SK-N-SH (cell line): ENCODE measurements around the gene CDH9. TPM values are rescaled to one million over a fixed set of nuclear protein-coding genes. Genes with fewer than 3 reads are reported as not detected.

Experiments
- CTCF ChIA-PET: fragments of 300-600, 350-600 bp; formaldehyde crosslinking; extraction: SDS; loops from one replicate; lab custom pipeline; 2021; lab: Yijun Ruan, JAX
- POLR2A ChIA-PET: fragments of 350-600 bp; sonication (Branson Sonifier 250); formaldehyde crosslinking; extraction: SDS; loops from one replicate; lab custom pipeline; 2020; ENCODE audit warnings: antibody characterized with exemption, inconsistent platforms; lab: Yijun Ruan, JAX
- DNase-seq: peaks from one replicate; pipeline ENCODE4 v3.0.0; 2012
- H2AFZ ChIP-seq: fragments of 200-600 bp; sonication (generic); 2 replicates; pipeline ENCODE4 v1.8.1; 2016; ENCODE audit warnings: antibody characterized with exemption, mild to moderate bottlenecking, low read depth
- H3F3A ChIP-seq: fragments of 200-600 bp; sonication (generic); replicated peaks from 2 replicates; pipeline ENCODE3; 2016; ENCODE audit warnings: antibody characterized with exemption, mild to moderate bottlenecking; ENCODE audit not compliant: insufficient read depth
- H3K27ac ChIP-seq, 2 experiments: fragments of 200-500 bp in 1 of 2; fragments of 200-600 bp in 1 of 2; sonication (Bioruptor generic) in 1 of 2; sonication (generic), shearing (Covaris generic) in 1 of 2; 2 replicates each; pipeline versions ENCODE4 v1.5.1 to v1.6.1; 2014 to 2016; ENCODE audit warnings: low read depth in 2 of 2, inconsistent platforms in 1 of 2, low read length in 1 of 2, mild to moderate bottlenecking in 1 of 2, mixed read lengths in 1 of 2
- H3K27me3 ChIP-seq: fragments of 200-600 bp; sonication (generic), shearing (Covaris generic); 2 replicates; pipeline ENCODE4 v1.6.1; 2016; ENCODE audit warnings: mixed run types; ENCODE audit not compliant: insufficient read depth
- H3K36me3 ChIP-seq, 2 experiments: fragments of 200-500 bp in 1 of 2; fragments of 200-600 bp in 1 of 2; sonication (Bioruptor generic) in 1 of 2; sonication (generic) in 1 of 2; replicated peaks in 1 of 2; 2 replicates each; pipeline versions ENCODE3 to v1.5.1; 2014 to 2016; ENCODE audit warnings: low read length in 1 of 2, mild to moderate bottlenecking in 1 of 2; ENCODE audit not compliant: insufficient read depth in 2 of 2, control insufficient read depth in 1 of 2
- H3K4me1 ChIP-seq, 2 experiments: fragments of 200-500 bp in 1 of 2; fragments of 200-600 bp in 1 of 2; sonication (Bioruptor generic) in 1 of 2; sonication (generic), shearing (Covaris generic) in 1 of 2; 2 replicates each; pipeline versions ENCODE4 v1.5.1 to v1.6.1; 2014 to 2016; ENCODE audit warnings: low read depth in 1 of 2, low read length in 1 of 2, mixed run types in 1 of 2; ENCODE audit not compliant: insufficient read depth in 2 of 2, control insufficient read depth in 1 of 2
- H3K4me2 ChIP-seq: fragments of 200-600 bp; sonication (generic), shearing (Covaris generic); 2 replicates; pipeline ENCODE4 v1.6.1; 2017; ENCODE audit warnings: mixed run types
- H3K4me3 ChIP-seq, 2 experiments: fragments of 200-500 bp in 1 of 2; fragments of 200-600 bp in 1 of 2; sonication (Bioruptor generic) in 1 of 2; sonication (generic), shearing (Covaris generic) in 1 of 2; 2 replicates each; pipeline versions ENCODE4 v1.5.1 to v1.8.1; 2014 to 2016; ENCODE audit warnings: low read depth in 2 of 2, inconsistent platforms in 1 of 2, low read length in 1 of 2, mild to moderate bottlenecking in 1 of 2, mixed read lengths in 1 of 2, moderate library complexity in 1 of 2
- H3K79me2 ChIP-seq: fragments of 200-600 bp; sonication (generic); 2 replicates; pipeline ENCODE4 v1.8.1; 2017; ENCODE audit warnings: mild to moderate bottlenecking; ENCODE audit not compliant: insufficient read depth
- H3K9ac ChIP-seq: fragments of 200-600 bp; sonication (generic); 2 replicates; pipeline ENCODE4 v1.6.1; 2017; ENCODE audit warnings: mixed run types
- H3K9me2 ChIP-seq: fragments of 200-600 bp; sonication (generic); 2 replicates; pipeline ENCODE4 v1.6.1; 2017; ENCODE audit warnings: mixed run types
- H3K9me3 ChIP-seq: fragments of 200-600 bp; sonication (generic); 2 replicates; pipeline ENCODE4 v1.6.1; 2017; ENCODE audit warnings: mixed run types, mild to moderate bottlenecking, moderate library complexity
- H4K20me1 ChIP-seq: fragments of 200-600 bp; sonication (generic); 2 replicates; pipeline ENCODE4 v1.6.1; 2017; ENCODE audit warnings: mild to moderate bottlenecking, mixed run types; ENCODE audit not compliant: insufficient read depth
- EZH2phosphoT487 ChIP-seq: fragments of 200-600 bp; sonication (generic); IDR thresholded peaks from 2 replicates; pipeline ENCODE4 v1.6.1; 2017; ENCODE audit warnings: low read depth, mixed run types, mild to moderate bottlenecking, antibody characterized with exemption, moderate library complexity, borderline replicate concordance
- FOSL2 ChIP-seq: IDR thresholded peaks from 2 replicates; pipeline ENCODE4 v1.4.0; 2012; ENCODE audit warnings: low read depth, mild to moderate bottlenecking, moderate library complexity, borderline replicate concordance
- FOXJ3 ChIP-seq: sonication (generic); formaldehyde crosslinking; IDR thresholded peaks from 2 replicates; pipeline ENCODE4 v1.5.1; 2020; ENCODE audit warnings: mild to moderate bottlenecking, missing genetic modification reagents
- GATA2 ChIP-seq: sonication (generic); formaldehyde crosslinking; IDR thresholded peaks from 2 replicates; pipeline ENCODE4 v1.5.0; 2020; ENCODE audit warnings: mild to moderate bottlenecking, missing genetic modification reagents
- JUND ChIP-seq: IDR thresholded peaks from 2 replicates; pipeline ENCODE4 v1.4.0; 2012
- NFIC ChIP-seq: IDR thresholded peaks from 2 replicates; pipeline ENCODE4 v1.4.0; 2012; ENCODE audit warnings: borderline replicate concordance
- RCOR1 ChIP-seq: fragments of 150-350 bp; IDR thresholded peaks from 2 replicates; pipeline ENCODE4 v1.6.1; 2017; ENCODE audit warnings: antibody characterized with exemption, low read length
- RFX5 ChIP-seq: IDR thresholded peaks from 2 replicates; pipeline ENCODE4 v1.6.1; 2012; ENCODE audit warnings: mild to moderate bottlenecking, improper control_type of control experiment, low read length
- RXRA ChIP-seq: IDR thresholded peaks from 2 replicates; pipeline ENCODE4 v1.4.0; 2012; ENCODE audit warnings: low read depth, mild to moderate bottlenecking, borderline replicate concordance
- SMC3 ChIP-seq: IDR thresholded peaks from 2 replicates; pipeline ENCODE4 v1.6.1; 2012; ENCODE audit warnings: low read depth, low read length, improper control_type of control experiment
- TCF12 ChIP-seq: IDR thresholded peaks from 2 replicates; pipeline ENCODE4 v1.4.0; 2012
- TEAD4 ChIP-seq: IDR thresholded peaks from 2 replicates; pipeline ENCODE4 v1.4.0; 2012; ENCODE audit warnings: mild to moderate bottlenecking, borderline replicate concordance; ENCODE audit not compliant: insufficient read depth
- YY1 ChIP-seq: IDR thresholded peaks from 2 replicates; pipeline ENCODE4 v1.4.0; 2012; ENCODE audit warnings: low read depth, mild to moderate bottlenecking
- WGBS: methylation state at CpG from one replicate; pipeline ENCODE4 v1.1.6; 2017; ENCODE audit warnings: low lambda C conversion rate; 5-methylcytosine and 5-hydroxymethylcytosine counted together
- polyA plus RNA-seq, 3 experiments: library from polyadenylated mRNA; depleted of rRNA; stranded (reverse); fragments of >200 nt; gene quantifications; 2 replicates each; pipeline ENCODE4 v1.2.3, GENCODE V29; 2012
- TF ChIP-seq, protein P1 (sequence below): IDR thresholded peaks from 2 replicates; pipeline ENCODE4 v1.4.0; 2012; ENCODE audit warnings: low read depth, borderline replicate concordance
- TF ChIP-seq, protein P2 (sequence below): fragments of 150-350 bp; IDR thresholded peaks from 2 replicates; pipeline ENCODE4 v1.6.1; 2017; ENCODE audit warnings: antibody characterized with exemption, low read length, low read depth, borderline replicate concordance
- TF ChIP-seq, protein P3 (sequence below): IDR thresholded peaks from 2 replicates; pipeline ENCODE4 v1.6.1; 2012; ENCODE audit warnings: mild to moderate bottlenecking, low read depth, low read length, moderate library complexity
- TF ChIP-seq, protein P4 (sequence below): IDR thresholded peaks from 2 replicates; pipeline ENCODE4; 2012

Gene CDH9, protein sequence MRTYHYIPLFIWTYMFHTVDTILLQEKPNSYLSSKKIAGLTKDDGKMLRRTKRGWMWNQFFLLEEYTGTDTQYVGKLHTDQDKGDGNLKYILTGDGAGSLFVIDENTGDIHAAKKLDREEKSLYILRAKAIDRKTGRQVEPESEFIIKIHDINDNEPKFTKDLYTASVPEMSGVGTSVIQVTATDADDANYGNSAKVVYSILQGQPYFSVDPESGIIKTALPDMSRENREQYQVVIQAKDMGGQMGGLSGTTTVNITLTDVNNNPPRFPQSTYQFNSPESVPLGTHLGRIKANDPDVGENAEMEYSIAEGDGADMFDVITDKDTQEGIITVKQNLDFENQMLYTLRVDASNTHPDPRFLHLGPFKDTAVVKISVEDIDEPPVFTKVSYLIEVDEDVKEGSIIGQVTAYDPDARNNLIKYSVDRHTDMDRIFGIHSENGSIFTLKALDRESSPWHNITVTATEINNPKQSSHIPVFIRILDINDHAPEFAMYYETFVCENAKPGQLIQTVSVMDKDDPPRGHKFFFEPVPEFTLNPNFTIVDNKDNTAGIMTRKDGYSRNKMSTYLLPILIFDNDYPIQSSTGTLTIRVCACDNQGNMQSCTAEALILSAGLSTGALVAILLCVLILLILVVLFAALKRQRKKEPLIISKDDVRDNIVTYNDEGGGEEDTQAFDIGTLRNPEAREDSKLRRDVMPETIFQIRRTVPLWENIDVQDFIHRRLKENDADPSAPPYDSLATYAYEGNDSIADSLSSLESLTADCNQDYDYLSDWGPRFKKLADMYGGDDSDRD
- polyA plus RNA-seq (2012; rRNA removed) = not detected in 2 replicates
- not detected in 2 replicates for polyA plus RNA-seq (2012; cell fraction: cytosol; rRNA removed)
- not detected in 2 replicates for polyA plus RNA-seq (2012; cell fraction: nucleus; rRNA removed)

DNA sequence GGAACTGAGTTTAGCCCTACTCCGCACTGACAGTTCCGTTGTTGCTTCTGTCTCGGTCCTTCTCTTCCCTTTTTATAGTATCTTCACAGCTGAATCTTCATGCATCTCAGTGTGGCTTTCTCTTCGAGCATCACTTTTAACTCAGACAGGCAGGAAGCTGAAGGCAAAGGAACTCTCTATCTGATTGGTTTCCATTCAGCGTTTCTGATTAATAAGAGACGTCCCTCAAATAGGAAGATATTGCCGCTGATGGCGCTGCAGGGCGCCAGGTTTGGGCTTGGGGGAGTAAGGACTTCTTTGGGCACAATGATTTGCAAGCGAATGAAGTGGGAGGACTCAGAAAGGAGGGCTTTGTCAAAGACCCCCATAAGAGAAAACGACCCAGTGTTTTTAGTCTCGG, at the start of gene CDH9:
CDH9 (minus strand) TSS at position 111 of the 400 bp plus-strand sequence. CDS start 50,253 bp downstream, outside the sequence.
- no peak within 1 kb of the TSS for H3K4me3 ChIP-seq
- no peak within 1 kb of the TSS for H3K9ac ChIP-seq
- POLR2A ChIA-PET = no interaction called here
- no peaks in the 10 kb centered on the region for H3K9me3 ChIP-seq
- CTCF ChIA-PET = no interaction called here
- H3K4me2 ChIP-seq = no peak within 1 kb of the TSS; the same call in 1 of the 2 replicates
- no peaks in the 10 kb centered on the region for H3K27me3 ChIP-seq
- 0 out of 2 replicates have a peak, but pooled peaks cover 3% of the 10 kb centered on the region for H3K9me2 ChIP-seq
- TF ChIP-seq, protein P1, sequence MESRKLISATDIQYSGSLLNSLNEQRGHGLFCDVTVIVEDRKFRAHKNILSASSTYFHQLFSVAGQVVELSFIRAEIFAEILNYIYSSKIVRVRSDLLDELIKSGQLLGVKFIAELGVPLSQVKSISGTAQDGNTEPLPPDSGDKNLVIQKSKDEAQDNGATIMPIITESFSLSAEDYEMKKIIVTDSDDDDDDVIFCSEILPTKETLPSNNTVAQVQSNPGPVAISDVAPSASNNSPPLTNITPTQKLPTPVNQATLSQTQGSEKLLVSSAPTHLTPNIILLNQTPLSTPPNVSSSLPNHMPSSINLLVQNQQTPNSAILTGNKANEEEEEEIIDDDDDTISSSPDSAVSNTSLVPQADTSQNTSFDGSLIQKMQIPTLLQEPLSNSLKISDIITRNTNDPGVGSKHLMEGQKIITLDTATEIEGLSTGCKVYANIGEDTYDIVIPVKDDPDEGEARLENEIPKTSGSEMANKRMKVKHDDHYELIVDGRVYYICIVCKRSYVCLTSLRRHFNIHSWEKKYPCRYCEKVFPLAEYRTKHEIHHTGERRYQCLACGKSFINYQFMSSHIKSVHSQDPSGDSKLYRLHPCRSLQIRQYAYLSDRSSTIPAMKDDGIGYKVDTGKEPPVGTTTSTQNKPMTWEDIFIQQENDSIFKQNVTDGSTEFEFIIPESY = no peak
- TF ChIP-seq JUND (no peak), GATA2 (CRISPR knock-in tag) (no peak), EZH2phosphoT487 (no peak), FOSL2 (no peak), TEAD4 (no peak), FOXJ3 (CRISPR knock-in tag) (no peak), NFIC (no peak), RFX5 (no peak), RXRA (no peak), TCF12 (no peak), YY1 (no peak), RCOR1 (no peak), SMC3 (no peak)
- TF ChIP-seq, protein P2, sequence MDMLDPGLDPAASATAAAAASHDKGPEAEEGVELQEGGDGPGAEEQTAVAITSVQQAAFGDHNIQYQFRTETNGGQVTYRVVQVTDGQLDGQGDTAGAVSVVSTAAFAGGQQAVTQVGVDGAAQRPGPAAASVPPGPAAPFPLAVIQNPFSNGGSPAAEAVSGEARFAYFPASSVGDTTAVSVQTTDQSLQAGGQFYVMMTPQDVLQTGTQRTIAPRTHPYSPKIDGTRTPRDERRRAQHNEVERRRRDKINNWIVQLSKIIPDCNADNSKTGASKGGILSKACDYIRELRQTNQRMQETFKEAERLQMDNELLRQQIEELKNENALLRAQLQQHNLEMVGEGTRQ = no peak
- TF ChIP-seq, protein P3, sequence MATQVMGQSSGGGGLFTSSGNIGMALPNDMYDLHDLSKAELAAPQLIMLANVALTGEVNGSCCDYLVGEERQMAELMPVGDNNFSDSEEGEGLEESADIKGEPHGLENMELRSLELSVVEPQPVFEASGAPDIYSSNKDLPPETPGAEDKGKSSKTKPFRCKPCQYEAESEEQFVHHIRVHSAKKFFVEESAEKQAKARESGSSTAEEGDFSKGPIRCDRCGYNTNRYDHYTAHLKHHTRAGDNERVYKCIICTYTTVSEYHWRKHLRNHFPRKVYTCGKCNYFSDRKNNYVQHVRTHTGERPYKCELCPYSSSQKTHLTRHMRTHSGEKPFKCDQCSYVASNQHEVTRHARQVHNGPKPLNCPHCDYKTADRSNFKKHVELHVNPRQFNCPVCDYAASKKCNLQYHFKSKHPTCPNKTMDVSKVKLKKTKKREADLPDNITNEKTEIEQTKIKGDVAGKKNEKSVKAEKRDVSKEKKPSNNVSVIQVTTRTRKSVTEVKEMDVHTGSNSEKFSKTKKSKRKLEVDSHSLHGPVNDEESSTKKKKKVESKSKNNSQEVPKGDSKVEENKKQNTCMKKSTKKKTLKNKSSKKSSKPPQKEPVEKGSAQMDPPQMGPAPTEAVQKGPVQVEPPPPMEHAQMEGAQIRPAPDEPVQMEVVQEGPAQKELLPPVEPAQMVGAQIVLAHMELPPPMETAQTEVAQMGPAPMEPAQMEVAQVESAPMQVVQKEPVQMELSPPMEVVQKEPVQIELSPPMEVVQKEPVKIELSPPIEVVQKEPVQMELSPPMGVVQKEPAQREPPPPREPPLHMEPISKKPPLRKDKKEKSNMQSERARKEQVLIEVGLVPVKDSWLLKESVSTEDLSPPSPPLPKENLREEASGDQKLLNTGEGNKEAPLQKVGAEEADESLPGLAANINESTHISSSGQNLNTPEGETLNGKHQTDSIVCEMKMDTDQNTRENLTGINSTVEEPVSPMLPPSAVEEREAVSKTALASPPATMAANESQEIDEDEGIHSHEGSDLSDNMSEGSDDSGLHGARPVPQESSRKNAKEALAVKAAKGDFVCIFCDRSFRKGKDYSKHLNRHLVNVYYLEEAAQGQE = no peak
- TF ChIP-seq, protein P4, sequence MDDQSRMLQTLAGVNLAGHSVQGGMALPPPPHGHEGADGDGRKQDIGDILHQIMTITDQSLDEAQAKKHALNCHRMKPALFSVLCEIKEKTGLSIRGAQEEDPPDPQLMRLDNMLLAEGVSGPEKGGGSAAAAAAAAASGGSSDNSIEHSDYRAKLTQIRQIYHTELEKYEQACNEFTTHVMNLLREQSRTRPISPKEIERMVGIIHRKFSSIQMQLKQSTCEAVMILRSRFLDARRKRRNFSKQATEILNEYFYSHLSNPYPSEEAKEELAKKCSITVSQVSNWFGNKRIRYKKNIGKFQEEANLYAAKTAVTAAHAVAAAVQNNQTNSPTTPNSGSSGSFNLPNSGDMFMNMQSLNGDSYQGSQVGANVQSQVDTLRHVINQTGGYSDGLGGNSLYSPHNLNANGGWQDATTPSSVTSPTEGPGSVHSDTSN = no peak
- WGBS = 4% methylated on average over 12 of the region's 12 CpGs
- H3K4me1 ChIP-seq = no peaks in the 10 kb centered on the region
- H4K20me1 ChIP-seq = no peaks in the 10 kb centered on the region
- H3K79me2 ChIP-seq = no peaks in the 10 kb centered on the region
- no peak within 1 kb of the TSS for H3K27ac ChIP-seq
- no peak for DNase-seq
- no peaks in the 10 kb centered on the region for H3K36me3 ChIP-seq
- H2AFZ ChIP-seq = no peak within 1 kb of the TSS
- no peaks in the 10 kb centered on the region for H3F3A ChIP-seq
